Muscle layer of duodenum (tissue), 2 donors: ENCODE results near the gene ZDHHC8.
"Not testable (repeated sequence)": the region's sequence is repeated elsewhere in the genome, so short reads cannot be mapped to it uniquely, and the experiment has no call there.

Source experiments
- H3K27ac ChIP-seq: one replicate; pipeline ENCODE4 v1.7.0; 2013; ENCODE audit warnings: mild to moderate bottlenecking, low read length
- H3K27me3 ChIP-seq: one replicate; pipeline ENCODE4 v1.7.0; 2013; ENCODE audit warnings: low read depth, mild to moderate bottlenecking, control low read depth, low read length
- H3K36me3 ChIP-seq, 2 donors: one replicate each; pipeline ENCODE4 v1.7.0; 2013; ENCODE audit warnings: low read length in 2 of 2, control low read depth in 1 of 2, mild to moderate bottlenecking in 1 of 2; ENCODE audit not compliant: insufficient read depth in 2 of 2, control insufficient read depth in 1 of 2
- H3K4me1 ChIP-seq, 2 donors: one replicate each; pipeline ENCODE4 v1.7.0; 2013; ENCODE audit warnings: low read length in 2 of 2, mild to moderate bottlenecking in 2 of 2, control low read depth in 1 of 2, moderate library complexity in 1 of 2; ENCODE audit not compliant: insufficient read depth in 2 of 2, control insufficient read depth in 1 of 2
- H3K4me3 ChIP-seq, 2 donors: one replicate each; pipeline ENCODE4 v1.7.0; 2013; ENCODE audit warnings: low read length in 2 of 2, low read depth in 1 of 2, mild to moderate bottlenecking in 1 of 2
- H3K9me3 ChIP-seq, 2 donors: one replicate each; pipeline ENCODE4 v1.7.0; 2013; ENCODE audit warnings: low read length in 2 of 2, control low read depth in 1 of 2, mild to moderate bottlenecking in 1 of 2; ENCODE audit not compliant: control insufficient read depth in 1 of 2
- donor health status: healthy.

ZDHHC8 gene

GRCh38 chr22:20153945-20154344 lies 22.3 kb downstream of the ZDHHC8 start:
- no peak overlapping the region for H3K4me3 ChIP-seq
- no peaks in the 10 kb centered on the region for H3K36me3 ChIP-seq
- no peak overlapping the region for H3K27ac ChIP-seq
- H3K4me1 ChIP-seq = no peaks in the 10 kb centered on the region
- H3K9me3 ChIP-seq = no peaks in the 10 kb centered on the region
- no peaks in the 10 kb centered on the region for H3K27me3 ChIP-seq

- H3K4me1 ChIP-seq = no peaks in the 10 kb centered on the region
- H3K9me3 ChIP-seq = no peaks in the 10 kb centered on the region
- H3K36me3 ChIP-seq = no peaks in the 10 kb centered on the region
- H3K4me3 ChIP-seq = no peak overlapping the region
- no peak overlapping the region for H3K27ac ChIP-seq
- H3K27me3 ChIP-seq = no peaks in the 10 kb centered on the region
Measured at GRCh38 chr22:20154602-20155187, 23.1 kb downstream of the ZDHHC8 start.

GRCh38 chr22:20155330-20156041 lies 23.9 kb downstream of the ZDHHC8 start:
- H3K27me3 ChIP-seq = no peaks in the 10 kb centered on the region
- no peaks in the 10 kb centered on the region for H3K4me1 ChIP-seq
- H3K36me3 ChIP-seq = no peaks in the 10 kb centered on the region
- H3K9me3 ChIP-seq = no peaks in the 10 kb centered on the region
- no peak overlapping the region for H3K4me3 ChIP-seq
- no peak overlapping the region for H3K27ac ChIP-seq

- H3K9me3 ChIP-seq = no peaks in the 10 kb centered on the region
- H3K27ac ChIP-seq = no peak overlapping the region
- H3K27me3 ChIP-seq = no peaks in the 10 kb centered on the region
- no peaks in the 10 kb centered on the region for H3K36me3 ChIP-seq
- no peak overlapping the region for H3K4me3 ChIP-seq
- no peaks in the 10 kb centered on the region for H3K4me1 ChIP-seq
Measured at GRCh38 chr22:20156042-20156389, 24.4 kb downstream of the ZDHHC8 start.

- no peak overlapping the region for H3K4me3 ChIP-seq
- no peaks in the 10 kb centered on the region for H3K9me3 ChIP-seq
- H3K27ac ChIP-seq = no peak overlapping the region
- no peaks in the 10 kb centered on the region for H3K36me3 ChIP-seq
- no peaks in the 10 kb centered on the region for H3K4me1 ChIP-seq
- H3K27me3 ChIP-seq = no peaks in the 10 kb centered on the region
Measured at GRCh38 chr22:20156611-20157429, 25.2 kb downstream of the ZDHHC8 start.

- Histone ChIP-seq H3K9me3 (no peaks in the 10 kb centered on the region), H3K4me3 (no peak overlapping the region), H3K27ac (no peak overlapping the region), H3K27me3 (no peaks in the 10 kb centered on the region), H3K36me3 (no peaks in the 10 kb centered on the region), H3K4me1 (no peaks in the 10 kb centered on the region)
Measured at GRCh38 chr22:20157430-20158183, 26.0 kb downstream of the ZDHHC8 start.

- no peaks in the 10 kb centered on the region for H3K4me1 ChIP-seq
- no peaks in the 10 kb centered on the region for H3K36me3 ChIP-seq
- no peak overlapping the region for H3K4me3 ChIP-seq
- H3K27ac ChIP-seq = no peak overlapping the region
- H3K27me3 ChIP-seq = no peaks in the 10 kb centered on the region
- H3K9me3 ChIP-seq = no peaks in the 10 kb centered on the region
Measured at GRCh38 chr22:20158391-20159036, 26.9 kb downstream of the ZDHHC8 start.

- H3K36me3 ChIP-seq = no peaks in the 10 kb centered on the region
- no peaks in the 10 kb centered on the region for H3K27me3 ChIP-seq
- H3K4me1 ChIP-seq = no peaks in the 10 kb centered on the region
- H3K4me3 ChIP-seq = no peak overlapping the region
- no peak overlapping the region for H3K27ac ChIP-seq
- no peaks in the 10 kb centered on the region for H3K9me3 ChIP-seq
Measured at GRCh38 chr22:20159076-20159475, 27.5 kb downstream of the ZDHHC8 start.

- not testable (repeated sequence) for H3K36me3 ChIP-seq, H3K9me3 ChIP-seq, H3K27me3 ChIP-seq, H3K27ac ChIP-seq, H3K4me1 ChIP-seq, H3K4me3 ChIP-seq
Measured at GRCh38 chr22:20159531-20159930, 27.9 kb downstream of the ZDHHC8 start.

- Histone ChIP-seq H3K27ac (no peak overlapping the region), H3K4me1 (no peaks in the 10 kb centered on the region), H3K27me3 (no peaks in the 10 kb centered on the region), H3K4me3 (no peak overlapping the region), H3K9me3 (no peaks in the 10 kb centered on the region), H3K36me3 (no peaks in the 10 kb centered on the region)
Measured at GRCh38 chr22:20160041-20160440, 28.4 kb downstream of the ZDHHC8 start.

- H3K27me3 ChIP-seq = no peaks in the 10 kb centered on the region
- no peaks in the 10 kb centered on the region for H3K4me1 ChIP-seq
- no peaks in the 10 kb centered on the region for H3K36me3 ChIP-seq
- no peaks in the 10 kb centered on the region for H3K9me3 ChIP-seq
- no peak overlapping the region for H3K27ac ChIP-seq
- no peak overlapping the region for H3K4me3 ChIP-seq
Measured at GRCh38 chr22:20164863-20165262, 33.3 kb downstream of the ZDHHC8 start.
